Esophagus muscularis mucosa (tissue), 4 donors: ENCODE measurements around the gene DES.

Experiments
- EP300 ChIP-seq: sonication (generic); formaldehyde crosslinking; IDR thresholded peaks from one replicate; pipeline ENCODE4 v1.6.1; 2017; ENCODE audit warnings: antibody characterized with exemption
- POLR2A ChIP-seq: fragments of 450-650 bp; IDR thresholded peaks from one replicate; pipeline ENCODE4 v1.6.1; 2017; ENCODE audit warnings: antibody characterized with exemption, moderate library complexity, mild to moderate bottlenecking, low read depth
- POLR2AphosphoS5 ChIP-seq, 2 donors: sonication (generic); formaldehyde crosslinking; IDR thresholded peaks; one replicate each; pipeline ENCODE4 v1.6.1; 2017; ENCODE audit warnings: antibody characterized with exemption in 2 of 2
- TF ChIP-seq, protein P1 (sequence below), 3 experiments: fragments of 200-600 bp in 2 of 3; fragments of 450-650 bp in 1 of 3; sonication (generic) in 2 of 3; IDR thresholded peaks; one replicate each; pipeline ENCODE4 v1.5.1; 2017 to 2019; ENCODE audit warnings: antibody characterized with exemption in 3 of 3, mild to moderate bottlenecking in 2 of 3, moderate library complexity in 1 of 3

DNA sequence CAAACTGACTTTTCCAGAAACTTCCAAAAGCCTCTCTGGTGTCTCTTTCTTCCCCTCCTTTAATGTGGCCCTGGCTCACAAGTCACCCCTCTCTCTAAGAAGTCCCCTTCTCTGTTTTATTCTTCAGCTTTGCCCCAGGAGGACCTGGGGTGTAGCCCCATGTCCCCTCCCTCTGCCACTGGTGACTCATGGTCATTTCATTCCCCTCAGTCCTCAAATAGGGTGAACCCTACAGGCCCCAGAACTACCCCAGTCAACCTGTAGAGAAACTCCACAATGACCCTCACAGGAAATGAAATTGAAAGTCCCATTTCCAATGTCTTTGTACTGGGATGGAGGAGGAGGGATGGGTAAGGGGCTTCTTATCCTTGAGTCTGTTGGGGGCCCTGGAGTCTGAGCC lies 10.3 kb downstream of the DES start:
- TF ChIP-seq, protein P1, sequence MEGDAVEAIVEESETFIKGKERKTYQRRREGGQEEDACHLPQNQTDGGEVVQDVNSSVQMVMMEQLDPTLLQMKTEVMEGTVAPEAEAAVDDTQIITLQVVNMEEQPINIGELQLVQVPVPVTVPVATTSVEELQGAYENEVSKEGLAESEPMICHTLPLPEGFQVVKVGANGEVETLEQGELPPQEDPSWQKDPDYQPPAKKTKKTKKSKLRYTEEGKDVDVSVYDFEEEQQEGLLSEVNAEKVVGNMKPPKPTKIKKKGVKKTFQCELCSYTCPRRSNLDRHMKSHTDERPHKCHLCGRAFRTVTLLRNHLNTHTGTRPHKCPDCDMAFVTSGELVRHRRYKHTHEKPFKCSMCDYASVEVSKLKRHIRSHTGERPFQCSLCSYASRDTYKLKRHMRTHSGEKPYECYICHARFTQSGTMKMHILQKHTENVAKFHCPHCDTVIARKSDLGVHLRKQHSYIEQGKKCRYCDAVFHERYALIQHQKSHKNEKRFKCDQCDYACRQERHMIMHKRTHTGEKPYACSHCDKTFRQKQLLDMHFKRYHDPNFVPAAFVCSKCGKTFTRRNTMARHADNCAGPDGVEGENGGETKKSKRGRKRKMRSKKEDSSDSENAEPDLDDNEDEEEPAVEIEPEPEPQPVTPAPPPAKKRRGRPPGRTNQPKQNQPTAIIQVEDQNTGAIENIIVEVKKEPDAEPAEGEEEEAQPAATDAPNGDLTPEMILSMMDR (IDR thresholded peaks at IDR 0.05) = no peak
- TF ChIP-seq EP300 (no peak), POLR2AphosphoS5 (IDR thresholded peaks at IDR 0.05) (peak; percentile 65 to 85), POLR2A (no peak)
